HCT116 (cell line): ENCODE measurements around the gene WNK4. TPM values are rescaled to one million over a fixed set of nuclear protein-coding genes. Genes with fewer than 3 reads are reported as not detected.

Experiments used
- ATAC-seq: fragments of 200-7000 bp; cut with Tn5 transposase; 2 replicates; pipeline ENCODE4 v1.9.1; 2020; ENCODE audit warnings: mild to moderate bottlenecking, moderate library complexity
- BruUV-seq: library from RNA; stranded (reverse); fragments of 400-500 nt; replicated peaks from 2 replicates; lab custom pipeline; 2021; lab: Mats Ljungman, UMichigan
- CTCF ChIA-PET: fragments of 300-600 bp; sonication (Branson Sonifier 250); formaldehyde crosslinking; loops from one replicate; lab custom pipeline; 2021; ENCODE audit warnings: antibody characterized with exemption; lab: Charles Lee
- POLR2A ChIA-PET: fragments of 300-600, 350-600 bp; sonication (Branson Sonifier 250); formaldehyde crosslinking; loops from one replicate; lab custom pipeline; 2021; ENCODE audit warnings: antibody characterized with exemption; lab: Charles Lee
- RAD21 ChIA-PET, 2 experiments: fragments of 300-600 bp; sonication (Branson Sonifier 250); formaldehyde crosslinking; loops; one replicate each; lab custom pipeline; 2023; ENCODE audit warnings: low total read pairs in 2 of 2; ENCODE audit not compliant: uncharacterized antibody in 2 of 2, unreplicated experiment in 2 of 2, low non-redundant PET in 1 of 2; lab: Charles Lee
- DNase-seq: peaks from one replicate; pipeline ENCODE4 v3.0.0-alpha.2; 2010; ENCODE audit warnings: low read depth, low spot score
- H2AFZ ChIP-seq: fragments of 200-600 bp; shearing (Covaris generic), sonication (generic); 2 replicates; pipeline ENCODE4 v1.6.1; 2017; ENCODE audit warnings: low read depth, mixed run types, mixed read lengths, antibody characterized with exemption, low read length; ENCODE audit not compliant: poor library complexity, severe bottlenecking
- H3K27ac ChIP-seq: 2 replicates; pipeline ENCODE4 v1.5.1; 2012; ENCODE audit warnings: low read depth, low read length
- H3K27me3 ChIP-seq: fragments of 200-600 bp; sonication (generic); 2 replicates; pipeline ENCODE4 v1.6.1; 2016; ENCODE audit warnings: mixed run types, low read length, mixed read lengths; ENCODE audit not compliant: insufficient read depth
- H3K36me3 ChIP-seq, 2 experiments: fragments of 200-500 bp in 1 of 2; fragments of 200-600 bp in 1 of 2; sonication (Bioruptor generic) in 1 of 2; sonication (generic) in 1 of 2; 2 replicates each; pipeline versions ENCODE4 v1.5.1 to v1.6.1; 2014 to 2016; ENCODE audit warnings: low read length in 2 of 2, inconsistent platforms in 1 of 2, mixed read lengths in 1 of 2, mixed run types in 1 of 2; ENCODE audit not compliant: insufficient read depth in 2 of 2, control insufficient read depth in 1 of 2
- H3K4me1 ChIP-seq, 2 experiments: fragments of 200-600 bp in 1 of 2; sonication (generic) in 1 of 2; 2 replicates each; pipeline versions ENCODE4 v1.5.1 to v1.6.1; 2012 to 2017; ENCODE audit warnings: low read length in 2 of 2, inconsistent platforms in 1 of 2, mild to moderate bottlenecking in 1 of 2, mixed read lengths in 1 of 2, mixed run types in 1 of 2, moderate library complexity in 1 of 2; ENCODE audit not compliant: insufficient read depth in 2 of 2, control insufficient read depth in 1 of 2
- H3K4me2 ChIP-seq: fragments of 200-600 bp; sonication (generic); 2 replicates; pipeline ENCODE4 v1.6.1; 2017; ENCODE audit warnings: mixed run types, low read length, mixed read lengths
- H3K4me3 ChIP-seq, 2 experiments: fragments of 200-600 bp in 1 of 2; sonication (generic) in 1 of 2; replicated peaks in 1 of 2; 2 replicates each; pipeline ENCODE4 v1.5.1; 2011 to 2016; ENCODE audit warnings: low read length in 2 of 2, control low read depth in 1 of 2, low read depth in 1 of 2, mild to moderate bottlenecking in 1 of 2, mixed read lengths in 1 of 2, mixed run types in 1 of 2
- H3K79me2 ChIP-seq: fragments of 200-600 bp; sonication (generic); 2 replicates; pipeline ENCODE4 v1.6.1; 2017; ENCODE audit warnings: mild to moderate bottlenecking, mixed run types, low read length, moderate library complexity, mixed read lengths; ENCODE audit not compliant: insufficient read depth
- H3K9ac ChIP-seq: fragments of 200-600 bp; sonication (generic); 2 replicates; pipeline ENCODE4 v1.6.1; 2016; ENCODE audit warnings: low read length, mixed read lengths
- H3K9me2 ChIP-seq: fragments of 200-600 bp; sonication (generic), shearing (Covaris generic); 2 replicates; pipeline ENCODE4 v1.6.1; 2017; ENCODE audit warnings: mixed run types, mild to moderate bottlenecking, moderate library complexity; ENCODE audit not compliant: insufficient read depth
- H3K9me3 ChIP-seq, 2 experiments: fragments of 200-500 bp in 1 of 2; fragments of 200-600 bp in 1 of 2; sonication (Bioruptor generic) in 1 of 2; sonication (generic) in 1 of 2; 2 replicates each; pipeline ENCODE4 v1.6.1; 2014 to 2017; ENCODE audit warnings: low read length in 2 of 2, mixed read lengths in 2 of 2, inconsistent platforms in 1 of 2, low read depth in 1 of 2, mild to moderate bottlenecking in 1 of 2, mixed run types in 1 of 2, moderate library complexity in 1 of 2; ENCODE audit not compliant: control insufficient read depth in 1 of 2, insufficient read depth in 1 of 2
- H4K20me1 ChIP-seq: fragments of 200-600 bp; sonication (generic), shearing (Covaris generic); 2 replicates; pipeline ENCODE4 v1.6.1; 2017; ENCODE audit warnings: mixed run types, mild to moderate bottlenecking, moderate library complexity; ENCODE audit not compliant: insufficient read depth
- CBX3 ChIP-seq: IDR thresholded peaks from 2 replicates; pipeline ENCODE4 v1.6.1; 2012; ENCODE audit warnings: low read depth
- EGR1 ChIP-seq: IDR thresholded peaks from 2 replicates; pipeline ENCODE4 v1.6.1; 2012; ENCODE audit warnings: low read depth
- EZH2 ChIP-seq: fragments of 200-600 bp; sonication (generic); IDR thresholded peaks from 2 replicates; pipeline ENCODE4 v1.6.1; 2017; ENCODE audit warnings: antibody characterized with exemption, mixed run types
- EZH2phosphoT487 ChIP-seq: fragments of 200-600 bp; IDR thresholded peaks from 2 replicates; pipeline ENCODE4 v1.6.1; 2018; ENCODE audit warnings: antibody characterized with exemption, borderline replicate concordance
- FOSL1 ChIP-seq: IDR thresholded peaks from 2 replicates; pipeline ENCODE4 v1.6.1; 2012; ENCODE audit warnings: low read depth
- RAD21 ChIP-seq: IDR thresholded peaks from 2 replicates; pipeline ENCODE4 v1.6.1; 2012; ENCODE audit warnings: low read depth, mild to moderate bottlenecking
- SIN3A ChIP-seq: IDR thresholded peaks from 2 replicates; pipeline ENCODE4 v1.6.1; 2012; ENCODE audit warnings: low read depth
- SP1 ChIP-seq: IDR thresholded peaks from 2 replicates; pipeline ENCODE4 v1.6.1; 2012; ENCODE audit warnings: low read depth
- SRF ChIP-seq: IDR thresholded peaks from 2 replicates; pipeline ENCODE4 v1.6.1; 2012; ENCODE audit warnings: low read depth
- TCF7L2 ChIP-seq: IDR thresholded peaks from 2 replicates; pipeline ENCODE4 v1.7.0; 2011; ENCODE audit warnings: borderline replicate concordance, inconsistent platforms; ENCODE audit not compliant: insufficient read depth, insufficient read length; ENCODE audit errors: extremely low read depth
- YY1 ChIP-seq: IDR thresholded peaks from 2 replicates; pipeline ENCODE4 v1.6.1; 2011; ENCODE audit warnings: low read length, low read depth, moderate library complexity, mild to moderate bottlenecking; ENCODE audit not compliant: insufficient replicate concordance; ENCODE audit errors: extremely low read depth
- ZFX ChIP-seq: fragments of 450-650 bp; IDR thresholded peaks from 2 replicates; pipeline ENCODE4 v1.6.1; 2017
- intact Hi-C: fragments of 100-400 bp; cut with micrococcal nuclease; formaldehyde crosslinking; loops from 2 replicates; pipeline ENCODE4 v1.10.0; 2022
- total RNA-seq: library from RNA; stranded (reverse); gene quantifications from one replicate; pipeline ENCODE4 v1.2.1, GENCODE V29; 2021; ENCODE audit not compliant: unreplicated experiment
- TF ChIP-seq, protein P1 (sequence below), 3 experiments: fragments of 200-600 bp in 1 of 3; sonication (generic) in 1 of 3; IDR thresholded peaks in 2 of 3; conservative IDR thresholded peaks in 1 of 3; 2 replicates each; pipeline ENCODE4 v1.5.1; 2012 to 2017; ENCODE audit warnings: low read depth in 2 of 3, low read length in 2 of 3, antibody characterized with exemption in 1 of 3, borderline replicate concordance in 1 of 3, control low read depth in 1 of 3, mild to moderate bottlenecking in 1 of 3, mixed read lengths in 1 of 3, mixed run types in 1 of 3, moderate library complexity in 1 of 3; ENCODE audit not compliant: insufficient read depth in 1 of 3
- TF ChIP-seq, protein P2 (sequence below): IDR thresholded peaks from 2 replicates; pipeline ENCODE4 v1.6.1; 2012
- TF ChIP-seq, protein P3 (sequence below): IDR thresholded peaks from 2 replicates; pipeline ENCODE4 v1.6.1; 2012; ENCODE audit warnings: low read depth

Gene WNK4
- total RNA-seq, 1 experiment from 2014 or later, result 4.5 TPM

DNA sequence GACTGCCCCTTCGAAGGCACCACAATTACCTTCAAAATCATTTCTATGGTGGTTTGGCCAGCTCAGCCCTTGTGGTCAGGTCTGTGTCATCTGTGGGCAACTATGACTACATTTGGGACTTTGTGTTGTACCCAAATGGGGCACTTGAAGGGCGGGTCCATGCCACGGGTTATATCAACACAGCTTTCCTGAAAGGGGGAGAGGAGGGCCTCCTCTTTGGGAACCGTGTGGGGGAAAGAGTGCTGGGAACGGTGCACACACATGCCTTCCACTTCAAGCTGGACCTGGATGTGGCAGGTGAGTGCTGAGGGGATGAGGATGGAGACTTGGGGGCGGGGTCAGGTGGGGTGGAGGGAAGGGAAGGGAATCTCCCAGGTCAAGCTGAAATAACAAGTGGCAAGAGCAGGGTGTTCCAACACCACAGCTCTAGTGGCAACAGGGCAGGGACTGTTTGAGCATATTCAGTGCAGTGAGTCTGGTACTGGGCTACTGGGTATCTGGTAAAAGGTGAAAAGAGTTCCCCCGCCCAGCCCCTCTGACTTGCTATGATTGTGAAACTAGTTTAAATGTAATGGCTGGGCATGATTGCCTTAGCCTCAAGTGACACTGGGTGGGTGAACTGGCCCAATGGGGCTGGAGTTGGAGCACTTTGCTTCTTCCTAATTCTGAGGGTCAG, 65.6 kb downstream of the WNK4 start:
- intact Hi-C loops, result no loop called here
- BruUV-seq, result no TSS peak
- Histone ChIP-seq H3K4me2 (no peak overlapping the region), H3K9ac (no peak overlapping the region), H3K27me3 (no peaks in the 10 kb centered on the region)
- TF ChIP-seq YY1 (no peak), RAD21 (no peak), TCF7L2 (no peak), SRF (no peak), EZH2 (no peak), ZFX (no peak), SP1 (no peak), CBX3 (no peak), EZH2phosphoT487 (no peak), FOSL1 (no peak), SIN3A (no peak), EGR1 (no peak)
- TF ChIP-seq, protein P1, sequence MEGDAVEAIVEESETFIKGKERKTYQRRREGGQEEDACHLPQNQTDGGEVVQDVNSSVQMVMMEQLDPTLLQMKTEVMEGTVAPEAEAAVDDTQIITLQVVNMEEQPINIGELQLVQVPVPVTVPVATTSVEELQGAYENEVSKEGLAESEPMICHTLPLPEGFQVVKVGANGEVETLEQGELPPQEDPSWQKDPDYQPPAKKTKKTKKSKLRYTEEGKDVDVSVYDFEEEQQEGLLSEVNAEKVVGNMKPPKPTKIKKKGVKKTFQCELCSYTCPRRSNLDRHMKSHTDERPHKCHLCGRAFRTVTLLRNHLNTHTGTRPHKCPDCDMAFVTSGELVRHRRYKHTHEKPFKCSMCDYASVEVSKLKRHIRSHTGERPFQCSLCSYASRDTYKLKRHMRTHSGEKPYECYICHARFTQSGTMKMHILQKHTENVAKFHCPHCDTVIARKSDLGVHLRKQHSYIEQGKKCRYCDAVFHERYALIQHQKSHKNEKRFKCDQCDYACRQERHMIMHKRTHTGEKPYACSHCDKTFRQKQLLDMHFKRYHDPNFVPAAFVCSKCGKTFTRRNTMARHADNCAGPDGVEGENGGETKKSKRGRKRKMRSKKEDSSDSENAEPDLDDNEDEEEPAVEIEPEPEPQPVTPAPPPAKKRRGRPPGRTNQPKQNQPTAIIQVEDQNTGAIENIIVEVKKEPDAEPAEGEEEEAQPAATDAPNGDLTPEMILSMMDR (IDR thresholded peaks at IDR 0.05 in 2 of 3, conservative IDR thresholded peaks at IDR 0.05 in 1 of 3; ENCODE audit: borderline replicate concordance in 1 of 3, insufficient read depth in 1 of 3, low read depth in 2 of 3, low read length in 2 of 3), result no peak
- TF ChIP-seq, protein P2, sequence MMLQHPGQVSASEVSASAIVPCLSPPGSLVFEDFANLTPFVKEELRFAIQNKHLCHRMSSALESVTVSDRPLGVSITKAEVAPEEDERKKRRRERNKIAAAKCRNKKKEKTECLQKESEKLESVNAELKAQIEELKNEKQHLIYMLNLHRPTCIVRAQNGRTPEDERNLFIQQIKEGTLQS, result no peak
- TF ChIP-seq, protein P3, sequence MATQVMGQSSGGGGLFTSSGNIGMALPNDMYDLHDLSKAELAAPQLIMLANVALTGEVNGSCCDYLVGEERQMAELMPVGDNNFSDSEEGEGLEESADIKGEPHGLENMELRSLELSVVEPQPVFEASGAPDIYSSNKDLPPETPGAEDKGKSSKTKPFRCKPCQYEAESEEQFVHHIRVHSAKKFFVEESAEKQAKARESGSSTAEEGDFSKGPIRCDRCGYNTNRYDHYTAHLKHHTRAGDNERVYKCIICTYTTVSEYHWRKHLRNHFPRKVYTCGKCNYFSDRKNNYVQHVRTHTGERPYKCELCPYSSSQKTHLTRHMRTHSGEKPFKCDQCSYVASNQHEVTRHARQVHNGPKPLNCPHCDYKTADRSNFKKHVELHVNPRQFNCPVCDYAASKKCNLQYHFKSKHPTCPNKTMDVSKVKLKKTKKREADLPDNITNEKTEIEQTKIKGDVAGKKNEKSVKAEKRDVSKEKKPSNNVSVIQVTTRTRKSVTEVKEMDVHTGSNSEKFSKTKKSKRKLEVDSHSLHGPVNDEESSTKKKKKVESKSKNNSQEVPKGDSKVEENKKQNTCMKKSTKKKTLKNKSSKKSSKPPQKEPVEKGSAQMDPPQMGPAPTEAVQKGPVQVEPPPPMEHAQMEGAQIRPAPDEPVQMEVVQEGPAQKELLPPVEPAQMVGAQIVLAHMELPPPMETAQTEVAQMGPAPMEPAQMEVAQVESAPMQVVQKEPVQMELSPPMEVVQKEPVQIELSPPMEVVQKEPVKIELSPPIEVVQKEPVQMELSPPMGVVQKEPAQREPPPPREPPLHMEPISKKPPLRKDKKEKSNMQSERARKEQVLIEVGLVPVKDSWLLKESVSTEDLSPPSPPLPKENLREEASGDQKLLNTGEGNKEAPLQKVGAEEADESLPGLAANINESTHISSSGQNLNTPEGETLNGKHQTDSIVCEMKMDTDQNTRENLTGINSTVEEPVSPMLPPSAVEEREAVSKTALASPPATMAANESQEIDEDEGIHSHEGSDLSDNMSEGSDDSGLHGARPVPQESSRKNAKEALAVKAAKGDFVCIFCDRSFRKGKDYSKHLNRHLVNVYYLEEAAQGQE, result no peak
- TF ChIP-seq, all 23 proteins: peak for 0
- Histone ChIP-seq H3K9me3 (no peaks in the 10 kb centered on the region), H3K4me3 (no peak overlapping the region), H3K4me1 (no peaks in the 10 kb centered on the region), H3K79me2 (peaks cover 4% of the 10 kb centered on the region; the same call in 1 of the 2 replicates), H4K20me1 (peaks cover 3% of the 10 kb centered on the region; the same call in 1 of the 2 replicates), H3K9me2 (no peaks in the 10 kb centered on the region), H3K27ac (no peak overlapping the region), H2AFZ (no peak overlapping the region), H3K36me3 (peaks cover 35 to 47% of the 10 kb centered on the region in 2 experiments)
- DNase-seq (no peak), ATAC-seq (no peak)
- POLR2A ChIA-PET, result interaction anchor here (1.6 kb wide), 1 partner anchor 22 kb away, joined by 4 read pairs; the partner anchor contains the start of gene BECN1
- RAD21 ChIA-PET, result interaction anchor here in 1 of 2 experiments (0.7 kb wide), 1 partner anchor 48 kb away, joined by 8 read pairs; the partner anchor contains the start of gene COA3
- CTCF ChIA-PET, result no interaction called here
